ENCODE measurements around the gene DNAI7. TPM values are rescaled to one million over a fixed set of nuclear protein-coding genes. Genes with fewer than 3 reads are reported as not detected.

Gene DNAI7
- total RNA-seq (under 1 TPM in 1 of 2 experiments, not detected in 1; 0.36 TPM), total RNA-seq (0 to 4.5 (median 0.44) reads per million in 172 experiments)
- polyA plus RNA-seq (2013, experiment 1 of 2) = 0.08 TPM
- 0.20 TPM for polyA plus RNA-seq (2013, experiment 2 of 2)

GRCh38 chr12:25195056-25195971, at the start of gene DNAI7, which contains the start of gene ETFRF1:
TSS of gene DNAI7 (minus strand) at chr12:25195160. CDS start at chr12:25195078, 82 bp downstream.
TSS of gene ETFRF1 (plus strand) at chr12:25195237. CDS start at chr12:25203957, 8,720 bp downstream.
- ATAC-seq (ENCODE audit: poor library complexity) = peak; percentile 94
- peaks cover 51% of the 10 kb centered on the region for H3K4me1 Mint-ChIP-seq (ENCODE audit: low read depth)
- peak within 1 kb of the TSS; percentile 98 for H3K27ac Mint-ChIP-seq
- no peaks in the 10 kb centered on the region for H3K27me3 Mint-ChIP-seq
- Histone ChIP-seq H3K36me3 (ENCODE audit: insufficient read depth, low read length) (no peaks in the 10 kb centered on the region), H3K4me1 (ENCODE audit: insufficient read depth, low read length) (peaks cover 14% of the 10 kb centered on the region), H3K4me3 (ENCODE audit: low read length) (peak within 1 kb of the TSS; percentile 90), H3K9me3 (ENCODE audit: control insufficient read depth in 1 of 2, insufficient read depth in 1 of 2, low read length in 2 of 2) (no peaks in the 10 kb centered on the region), H3K27me3 (ENCODE audit: control insufficient read depth in 1 of 2, insufficient read depth in 2 of 2, low read length in 2 of 2) (no peaks in the 10 kb centered on the region), H3K27ac (ENCODE audit: low read depth in 1 of 2, low read length in 2 of 2) (peak within 1 kb of the TSS; percentile 92 to 96)
- H3K4me3 Mint-ChIP-seq = peak within 1 kb of the TSS; percentile 98
- CTCF ChIA-PET = interaction anchor here (0.9 to 1.7 kb wide), 3 partner anchors 9 to 46 kb away, joined by 3 to 8 read pairs (median 4); no protein-coding TSS in a partner anchor
- no peak for TF ChIP-seq CTCF (IDR thresholded peaks at IDR 0.05)
- POLR2A ChIA-PET = interaction anchor here (0.7 to 1.9 kb wide), 12 partner anchors 9 to 1637 kb away, joined by 3 to 14 read pairs (median 6); partner anchors contain the start of gene KRAS
- peaks cover 17% of the 10 kb centered on the region for H3K36me3 Mint-ChIP-seq (ENCODE audit: low read depth)
- intact Hi-C loops (cut with DNase I, micrococcal nuclease) = loop anchor here (1.0 to 5.0 kb wide), 3 partner anchors 42 to 192 kb away; no protein-coding TSS in a partner anchor
- peak; percentile 89 to 98 (median 95) for DNase-seq
- H3K9me3 Mint-ChIP-seq = no peaks in the 10 kb centered on the region

DNA sequence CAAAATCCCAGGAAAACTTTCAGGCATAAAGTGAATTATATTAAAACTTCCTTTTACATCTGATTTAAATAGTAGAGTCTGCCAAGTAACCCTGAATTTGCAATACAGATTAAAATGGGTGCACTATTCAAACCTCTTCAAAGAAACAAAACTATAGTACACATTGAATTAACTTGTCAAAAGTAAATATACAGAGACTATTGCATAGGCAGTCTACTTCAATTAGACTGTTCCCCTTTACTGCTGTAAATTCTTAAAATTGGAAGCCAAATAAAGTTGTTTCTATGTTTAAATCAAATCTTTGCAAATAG, 48.7 kb upstream of the DNAI7 start:
- Mint-ChIP-seq H3K9me3 (no peaks in the 10 kb centered on the region), H3K27me3 (no peaks in the 10 kb centered on the region), H3K4me3 (no peak overlapping the region), H3K27ac (peak overlapping the region; percentile 6), H3K4me1 (ENCODE audit: low read depth) (peaks cover 56% of the 10 kb centered on the region), H3K36me3 (ENCODE audit: low read depth) (peaks cover 70% of the 10 kb centered on the region)
- Histone ChIP-seq H3K36me3 (ENCODE audit: insufficient read depth, low read length) (peaks cover 29% of the 10 kb centered on the region), H3K9me3 (ENCODE audit: control insufficient read depth in 1 of 2, insufficient read depth in 1 of 2, low read length in 2 of 2) (no peaks in the 10 kb centered on the region), H3K4me1 (ENCODE audit: insufficient read depth, low read length) (peaks cover 14% of the 10 kb centered on the region), H3K27ac (ENCODE audit: low read depth in 1 of 2, low read length in 2 of 2) (no peak overlapping the region), H3K4me3 (ENCODE audit: low read length) (no peak overlapping the region), H3K27me3 (ENCODE audit: control insufficient read depth in 1 of 2, insufficient read depth in 2 of 2, low read length in 2 of 2) (no peaks in the 10 kb centered on the region)
- ATAC-seq (ENCODE audit: poor library complexity) (no peak), DNase-seq (no peak)
- TF ChIP-seq CTCF (IDR thresholded peaks at IDR 0.05) = no peak
- CTCF ChIA-PET = interaction anchor here (1.4 kb wide), 1 partner anchor 144 kb away, joined by 5 read pairs; no protein-coding TSS in a partner anchor
- intact Hi-C loops (cut with DNase I, micrococcal nuclease) = loop anchor here in 1 of 2 experiments (5.0 to 10.0 kb wide), 3 partner anchors 39 to 81 kb away; partner anchors contain the start of genes DNAI7 and ETFRF1
- POLR2A ChIA-PET = no interaction called here

GRCh38 chr12:25242981-25243679, 48.2 kb upstream of the DNAI7 start:
- no peak overlapping the region for H3K4me3 Mint-ChIP-seq
- intact Hi-C loops (cut with DNase I, micrococcal nuclease) = loop anchor here in 1 of 2 experiments (5.0 to 10.0 kb wide), 3 partner anchors 39 to 82 kb away; partner anchors contain the start of genes DNAI7 and ETFRF1
- no peaks in the 10 kb centered on the region for H3K27me3 Mint-ChIP-seq
- Histone ChIP-seq H3K4me3 (ENCODE audit: low read length) (no peak overlapping the region), H3K9me3 (ENCODE audit: control insufficient read depth in 1 of 2, insufficient read depth in 1 of 2, low read length in 2 of 2) (no peaks in the 10 kb centered on the region), H3K4me1 (ENCODE audit: insufficient read depth, low read length) (peaks cover 10% of the 10 kb centered on the region), H3K27me3 (ENCODE audit: control insufficient read depth in 1 of 2, insufficient read depth in 2 of 2, low read length in 2 of 2) (no peaks in the 10 kb centered on the region), H3K36me3 (ENCODE audit: insufficient read depth, low read length) (peaks cover 29% of the 10 kb centered on the region), H3K27ac (ENCODE audit: low read depth in 1 of 2, low read length in 2 of 2) (no peak overlapping the region)
- DNase-seq (no peak), ATAC-seq (ENCODE audit: poor library complexity) (no peak)
- ChIA-PET POLR2A (interaction anchor here (0.8 to 2.7 kb wide), 2 partner anchors 8 to 134 kb away, joined by 4 to 33 read pairs; partner anchors contain the start of gene KRAS), CTCF (interaction anchor here (1.4 kb wide), 1 partner anchor 144 kb away, joined by 5 read pairs; no protein-coding TSS in a partner anchor)
- peaks cover 51% of the 10 kb centered on the region for H3K4me1 Mint-ChIP-seq (ENCODE audit: low read depth)
- H3K36me3 Mint-ChIP-seq (ENCODE audit: low read depth) = peaks cover 75% of the 10 kb centered on the region
- no peaks in the 10 kb centered on the region for H3K9me3 Mint-ChIP-seq
- H3K27ac Mint-ChIP-seq = peak overlapping the region; percentile 45
- TF ChIP-seq CTCF (IDR thresholded peaks at IDR 0.05) = no peak
